H1 (cell line): ENCODE results near the gene NECTIN2.
"Not testable (repeated sequence)": the region's sequence is repeated elsewhere in the genome, so short reads cannot be mapped to it uniquely, and the experiment has no call there.

Experiments
- BCL11A ChIP-seq, 2 experiments: IDR thresholded peaks; one replicate each; pipeline ENCODE4 v1.6.1; 2011; ENCODE audit warnings: low read depth in 2 of 2, low read length in 2 of 2, mild to moderate bottlenecking in 2 of 2
- CEBPB ChIP-seq: IDR thresholded peaks from 2 replicates; pipeline ENCODE4 v1.6.1; 2012; ENCODE audit warnings: low read depth, low read length
- CTCF ChIP-seq, 3 experiments: IDR thresholded peaks; 1 replicate in 2 of 3; 2 replicates in 1 of 3; pipeline versions ENCODE4 v1.5.1 to v1.6.1; 2011; ENCODE audit warnings: low read length in 3 of 3, mild to moderate bottlenecking in 3 of 3, inconsistent platforms in 2 of 3, low read depth in 1 of 3, moderate library complexity in 1 of 3; ENCODE audit not compliant: insufficient read depth in 1 of 3; ENCODE audit errors: control extremely low read depth in 1 of 3
- FOSL1 ChIP-seq: IDR thresholded peaks from 2 replicates; pipeline ENCODE4 v1.6.1; 2011; ENCODE audit warnings: mild to moderate bottlenecking, low read depth, low read length, moderate library complexity; ENCODE audit not compliant: insufficient read depth
- JUN ChIP-seq: IDR thresholded peaks from 2 replicates; pipeline ENCODE4 v1.6.1; 2011; ENCODE audit warnings: low read depth, mild to moderate bottlenecking, improper control_type of control experiment, low read length
- POLR2AphosphoS5 ChIP-seq: IDR thresholded peaks from 2 replicates; pipeline ENCODE4 v1.6.1; 2011; ENCODE audit warnings: low read depth, low read length
- SRF ChIP-seq: IDR thresholded peaks from 2 replicates; pipeline ENCODE4 v1.6.1; 2011; ENCODE audit warnings: mild to moderate bottlenecking, low read depth, low read length, moderate library complexity
- USF2 ChIP-seq: IDR thresholded peaks from 2 replicates; pipeline ENCODE4 v1.6.1; 2011; ENCODE audit warnings: low read length, improper control_type of control experiment

- TF ChIP-seq CTCF (IDR thresholded peaks at IDR 0.05; ENCODE audit: control extremely low read depth in 1 of 3, insufficient read depth in 1 of 3, low read depth in 1 of 3, low read length in 3 of 3); BCL11A (IDR thresholded peaks at IDR 0.05; ENCODE audit: low read depth in 2 of 2, low read length in 2 of 2); CEBPB; USF2; POLR2AphosphoS5; FOSL1; SRF; JUN: not testable (repeated sequence)
These were observed 13.2 kb upstream of the NECTIN2 start for GRCh38 chr19:44832875-44833274.
